Body of pancreas (tissue), 4 donors: Measurements from ENCODE around the gene ADRB1.

Experiments
- POLR2A ChIP-seq, 3 donors: fragments of 450-650 bp; IDR thresholded peaks; one replicate each; pipeline ENCODE4 v1.6.1; 2016; ENCODE audit warnings: antibody characterized with exemption in 3 of 3, mild to moderate bottlenecking in 2 of 3
- TF ChIP-seq, protein P1 (sequence below), 7 experiments: fragments of 450-650 bp in 4 of 7; fragments of 200-600 bp in 3 of 7; sonication (generic) in 3 of 7; IDR thresholded peaks; one replicate each; pipeline ENCODE4 v1.5.1; 2016 to 2019; ENCODE audit warnings: antibody characterized with exemption in 7 of 7

- TF ChIP-seq, protein P1, sequence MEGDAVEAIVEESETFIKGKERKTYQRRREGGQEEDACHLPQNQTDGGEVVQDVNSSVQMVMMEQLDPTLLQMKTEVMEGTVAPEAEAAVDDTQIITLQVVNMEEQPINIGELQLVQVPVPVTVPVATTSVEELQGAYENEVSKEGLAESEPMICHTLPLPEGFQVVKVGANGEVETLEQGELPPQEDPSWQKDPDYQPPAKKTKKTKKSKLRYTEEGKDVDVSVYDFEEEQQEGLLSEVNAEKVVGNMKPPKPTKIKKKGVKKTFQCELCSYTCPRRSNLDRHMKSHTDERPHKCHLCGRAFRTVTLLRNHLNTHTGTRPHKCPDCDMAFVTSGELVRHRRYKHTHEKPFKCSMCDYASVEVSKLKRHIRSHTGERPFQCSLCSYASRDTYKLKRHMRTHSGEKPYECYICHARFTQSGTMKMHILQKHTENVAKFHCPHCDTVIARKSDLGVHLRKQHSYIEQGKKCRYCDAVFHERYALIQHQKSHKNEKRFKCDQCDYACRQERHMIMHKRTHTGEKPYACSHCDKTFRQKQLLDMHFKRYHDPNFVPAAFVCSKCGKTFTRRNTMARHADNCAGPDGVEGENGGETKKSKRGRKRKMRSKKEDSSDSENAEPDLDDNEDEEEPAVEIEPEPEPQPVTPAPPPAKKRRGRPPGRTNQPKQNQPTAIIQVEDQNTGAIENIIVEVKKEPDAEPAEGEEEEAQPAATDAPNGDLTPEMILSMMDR (IDR thresholded peaks at IDR 0.05) = no peak
- TF ChIP-seq POLR2A (IDR thresholded peaks at IDR 0.05) = no peak
Observed at GRCh38 chr10:114027951-114028350, 15.7 kb upstream of the ADRB1 start.
